ENCODE results near the gene IL36G.
A peak's percentile ranks its signal among the peaks of the same experiment; 100 is the strongest.
"Not testable (repeated sequence)": the region's sequence is repeated elsewhere in the genome, so short reads cannot be mapped to it uniquely, and the experiment has no call there.

IL36G gene

DNA sequence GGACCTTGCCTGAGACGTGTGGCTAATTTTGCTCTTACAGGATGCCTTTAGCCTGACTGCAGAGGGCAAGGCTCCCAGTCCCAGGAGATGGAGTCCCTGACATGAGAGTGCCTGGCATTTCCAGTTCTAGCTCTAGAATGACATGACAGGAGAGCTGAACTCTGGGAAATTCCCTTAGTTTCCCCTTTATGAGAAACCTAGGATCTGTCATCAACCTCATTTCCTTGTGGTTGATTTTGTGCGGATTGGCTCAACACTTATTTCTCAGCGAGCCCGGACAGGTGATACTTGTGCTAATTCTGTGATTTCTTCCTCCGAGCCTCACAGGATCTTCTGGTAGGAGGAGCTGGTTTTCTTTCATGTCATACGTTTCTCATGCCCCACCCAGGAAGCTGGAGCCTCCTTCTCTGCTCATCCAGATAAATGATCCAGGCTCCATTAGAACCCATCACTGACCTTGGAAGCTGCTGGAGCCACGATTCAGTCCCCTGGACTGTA, at the start of gene IL36G:
TSS of gene IL36G (plus strand) at position 448 of the 498 bp plus-strand sequence. CDS start 633 bp downstream, outside the sequence.
- no peak for DNase-seq

DNA sequence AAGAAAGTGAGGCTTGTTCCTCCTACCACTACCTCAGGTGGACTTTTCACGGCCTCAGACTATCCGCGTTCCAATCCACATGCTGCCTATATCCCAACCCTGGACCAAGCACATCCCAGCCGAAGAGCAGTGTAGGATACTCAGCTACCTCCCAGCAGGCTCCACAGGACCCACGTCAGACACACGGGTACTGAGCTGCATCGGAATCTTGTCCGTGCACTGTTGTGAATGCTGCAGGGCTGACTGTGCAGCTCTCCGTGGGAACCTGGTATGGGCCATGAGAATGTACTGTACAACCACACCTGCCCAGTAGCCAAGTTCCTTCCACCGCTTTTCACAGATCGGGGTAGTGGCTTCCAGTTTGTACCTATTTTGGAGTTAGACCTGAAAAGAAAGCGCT, 44.5 kb upstream of the IL36G start:
- no peak for DNase-seq

- DNase-seq, result not testable (repeated sequence)
Measured at GRCh38 chr2:112934117-112934516, 43.7 kb upstream of the IL36G start.

DNA sequence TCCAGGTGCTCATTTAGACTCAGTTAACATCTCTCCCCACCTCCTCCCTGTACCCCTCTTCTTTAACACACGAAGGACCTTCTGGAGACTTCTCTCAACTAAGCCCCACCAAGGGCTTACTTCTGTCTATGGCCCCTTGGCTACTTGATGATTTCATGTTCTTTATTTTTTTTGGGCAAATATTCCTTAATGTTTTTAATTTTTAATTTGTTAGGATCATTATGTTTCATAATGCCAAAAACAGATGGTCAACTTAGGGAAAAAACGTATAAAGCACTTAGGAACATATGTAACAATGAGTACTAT, 40.9 kb upstream of the IL36G start:
- DNase-seq, result no peak

GRCh38 chr2:112938904-112939303, 38.9 kb upstream of the IL36G start:
- DNase-seq, result no peak

- DNase-seq, result no peak
Measured at GRCh38 chr2:112939425-112939824, 38.4 kb upstream of the IL36G start.

- DNase-seq, result no peak
Measured at GRCh38 chr2:112940859-112941625, 36.8 kb upstream of the IL36G start.

- DNase-seq, result peak; percentile 72 to 74
Measured at GRCh38 chr2:112941753-112942653, 35.8 kb upstream of the IL36G start.

- DNase-seq, result no peak
Measured at GRCh38 chr2:112942654-112943002, 35.2 kb upstream of the IL36G start.

DNA sequence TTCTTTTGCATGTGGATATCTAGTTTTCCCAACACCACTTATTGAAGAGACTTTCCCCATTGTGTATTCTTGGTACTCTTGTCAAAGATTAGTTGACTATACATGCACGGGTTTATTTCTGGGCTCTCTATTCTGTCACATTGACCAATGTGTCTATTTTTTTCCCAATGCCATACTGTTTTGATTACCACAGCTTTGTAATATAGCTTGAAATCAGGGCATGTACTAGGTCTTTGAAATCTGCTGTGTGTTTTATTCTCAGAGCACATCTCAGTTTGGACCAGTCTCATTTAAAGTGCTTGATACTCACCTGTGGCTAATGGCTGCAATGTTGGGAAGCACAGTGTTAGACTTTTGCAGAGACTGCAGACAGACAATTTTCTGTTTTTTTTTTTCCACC, 32.8 kb upstream of the IL36G start:
- no peak for DNase-seq

DNA sequence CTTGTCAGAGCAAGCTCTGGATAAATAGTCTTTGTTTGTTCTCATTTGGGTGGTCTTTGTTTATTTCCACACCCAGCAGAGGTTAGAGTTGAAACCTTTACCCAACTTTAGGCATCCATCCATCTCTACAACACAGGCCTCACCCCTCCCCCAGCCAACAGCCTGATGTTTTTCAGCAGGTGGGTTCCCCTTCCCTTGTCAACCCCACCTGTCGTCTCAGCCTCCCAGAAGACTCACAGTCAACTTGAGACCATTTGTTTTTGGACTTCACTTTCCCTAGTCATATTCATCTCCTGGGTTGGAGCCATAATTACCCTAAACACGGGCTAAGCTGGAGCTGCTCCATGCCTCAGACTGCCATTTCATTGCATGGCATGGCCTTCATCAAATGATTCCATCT, 31.7 kb upstream of the IL36G start:
- DNase-seq, result no peak

DNA sequence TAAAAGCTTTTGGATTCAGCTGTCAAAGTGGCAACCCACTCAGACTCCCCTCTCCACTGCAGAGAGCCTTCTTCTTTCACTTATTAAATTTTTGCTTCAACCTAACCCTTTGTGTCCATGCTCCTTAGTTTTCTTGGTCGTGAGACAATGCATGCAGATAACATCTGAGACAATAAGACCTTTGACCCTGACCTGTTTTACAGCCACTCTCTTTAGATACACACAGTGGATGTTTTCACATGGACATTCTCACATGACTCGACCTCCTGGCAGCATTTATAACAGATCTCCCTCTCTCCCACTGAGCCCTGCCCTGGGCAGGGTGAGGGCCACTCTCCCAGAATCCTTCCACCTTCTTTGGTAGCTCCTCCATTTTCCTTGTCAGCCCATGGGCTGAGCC, 30.4 kb upstream of the IL36G start:
- DNase-seq, result no peak

- DNase-seq, result no peak
Measured at GRCh38 chr2:112949456-112949855, 28.4 kb upstream of the IL36G start.

GRCh38 chr2:112954364-112954763, 23.4 kb upstream of the IL36G start:
- no peak for DNase-seq

DNA sequence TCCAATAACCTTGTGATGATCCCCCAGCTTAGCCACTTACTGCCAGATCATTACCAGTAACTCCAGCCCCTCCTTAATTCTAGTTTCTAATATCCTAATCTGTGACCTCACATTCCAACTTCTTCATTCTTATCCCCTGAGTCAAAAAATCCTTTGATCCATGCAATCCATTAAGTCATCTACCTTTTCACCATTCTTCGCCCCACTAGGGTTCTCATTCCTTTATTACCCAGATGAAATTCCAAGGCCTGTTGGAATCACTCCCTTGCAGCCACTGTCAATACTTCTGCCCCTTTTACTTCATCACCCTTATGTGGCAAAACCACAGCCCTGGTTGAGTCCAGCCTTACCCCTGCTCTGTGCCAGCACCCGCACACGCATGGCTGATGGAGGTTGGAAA, 20.3 kb upstream of the IL36G start:
- no peak for DNase-seq

- peak; percentile 15 to 32 for DNase-seq
Measured at GRCh38 chr2:112958428-112959108, 19.2 kb upstream of the IL36G start.

GRCh38 chr2:112959109-112959812, 18.5 kb upstream of the IL36G start:
- no peak for DNase-seq

- DNase-seq, result no peak
Measured at GRCh38 chr2:112960230-112960825, 17.5 kb upstream of the IL36G start.

- no peak for DNase-seq
Measured at GRCh38 chr2:112962308-112963175, 15.3 kb upstream of the IL36G start.

- no peak for DNase-seq
Measured at GRCh38 chr2:112967023-112967422, 10.8 kb upstream of the IL36G start.

DNA sequence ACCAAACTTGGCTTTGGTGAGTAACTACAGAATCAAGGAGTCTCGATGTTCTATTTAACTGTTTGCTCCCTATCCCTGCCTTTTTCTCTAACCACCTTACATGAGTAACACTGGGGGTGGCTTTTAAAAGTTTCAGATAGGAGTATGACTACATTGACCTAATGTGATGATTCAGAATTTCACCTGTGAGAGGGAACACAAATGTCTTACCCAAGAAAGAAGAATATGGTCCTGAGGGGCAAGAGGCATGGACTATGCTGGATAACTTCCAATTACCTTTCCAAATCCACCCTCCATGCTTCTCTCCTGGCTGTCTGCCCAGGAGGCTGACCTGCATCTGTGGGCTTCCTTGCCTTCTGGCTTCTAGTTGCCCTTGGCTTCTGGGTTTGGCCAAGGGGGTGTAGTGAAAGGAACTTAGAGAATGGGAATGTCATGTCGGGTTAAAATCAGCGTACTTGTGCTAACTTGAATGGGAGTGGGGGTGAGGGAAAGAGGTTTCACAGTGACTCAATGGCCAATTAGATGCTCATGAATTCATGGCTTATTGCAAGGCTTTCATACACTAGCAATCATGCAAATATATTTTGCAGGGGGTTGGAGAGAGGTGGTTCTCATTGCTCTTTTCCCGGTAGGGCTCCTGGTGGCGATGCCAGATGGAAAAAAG, 5.3 kb upstream of the IL36G start:
- no peak for DNase-seq

Measured in stimulated activated CD4-positive, alpha-beta T cell treated with anti-CD3 and anti-CD28 coated beads, Interleukin-2, amount 100 ng/mL, for 48 hours (primary cell).